ENCODE data around the gene LRRC61.

The LRRC61 gene

DNA sequence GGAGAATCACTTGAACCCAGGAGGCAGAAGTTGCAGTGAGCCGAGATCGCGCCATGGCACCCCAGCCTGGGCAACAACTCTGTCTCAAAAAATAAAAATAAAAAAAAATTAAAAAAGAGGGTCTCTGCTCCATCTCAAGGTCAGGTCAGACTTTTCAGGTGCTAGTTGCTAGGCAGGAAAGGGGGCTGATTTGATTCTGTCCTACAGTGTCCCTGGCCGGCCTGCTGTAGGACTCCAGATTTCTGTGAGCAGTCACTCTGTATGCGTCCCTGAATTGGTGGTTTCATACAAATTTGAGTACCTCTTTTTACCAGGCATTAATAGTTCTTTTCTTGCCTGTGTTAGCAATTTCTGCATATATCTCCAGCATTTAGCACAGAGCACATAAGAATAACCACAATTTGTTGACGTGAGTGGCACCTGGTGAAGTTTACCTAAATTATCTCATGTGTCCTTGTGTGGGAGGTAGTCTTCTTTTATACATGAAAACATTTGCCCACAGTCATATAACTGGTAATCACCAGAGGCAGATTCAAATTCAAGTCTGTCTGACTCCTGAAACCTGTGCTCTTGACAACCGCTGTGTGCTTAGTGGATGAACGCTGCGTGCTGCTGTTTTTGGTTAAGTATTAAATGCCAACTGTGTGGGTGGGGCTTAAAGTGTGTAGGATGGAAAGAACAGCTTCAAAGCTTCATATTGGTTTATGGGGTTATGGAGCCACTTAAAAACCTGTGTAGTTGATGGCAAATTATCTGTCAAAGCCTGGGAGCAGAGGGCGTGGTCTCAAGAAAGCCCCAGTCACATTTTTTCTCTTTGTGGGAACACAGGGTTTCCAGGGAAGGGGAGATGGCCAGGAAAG lies 52.7 kb downstream of the LRRC61 start:
- no peaks in the 10 kb centered on the region for H3K9me3 ChIP-seq
- H3K27me3 ChIP-seq = no peaks in the 10 kb centered on the region
- peak overlapping the region; percentile 92 for H3K4me2 ChIP-seq
- peak overlapping the region; percentile 33; the same call in 1 of the 2 replicates for H3K27ac ChIP-seq
- H4K20me1 ChIP-seq = peaks cover 69% of the 10 kb centered on the region
- peaks cover 51% of the 10 kb centered on the region for H3K36me3 ChIP-seq
- no peak overlapping the region for H3K4me3 ChIP-seq
- TF ChIP-seq Cebpa-rat (IDR thresholded peaks at IDR 0.05) = no peak
- peaks cover 80% of the 10 kb centered on the region for H3K4me1 ChIP-seq
- 0 out of 2 replicates have a peak overlapping the region, but pooled peaks have one; percentile 31 for H3K9ac ChIP-seq

- Histone ChIP-seq H3K9me3 (no peaks in the 10 kb centered on the region), H3K36me3 (peaks cover 44% of the 10 kb centered on the region), H3K27ac (peak overlapping the region; percentile 33; the same call in 1 of the 2 replicates), H3K4me2 (peak overlapping the region; percentile 92), H3K9ac (peak overlapping the region; percentile 31; the same call in 1 of the 2 replicates), H3K4me3 (no peak overlapping the region), H3K4me1 (peaks cover 76% of the 10 kb centered on the region), H4K20me1 (peaks cover 62% of the 10 kb centered on the region), H3K27me3 (no peaks in the 10 kb centered on the region)
- TF ChIP-seq Cebpa-rat (IDR thresholded peaks at IDR 0.05) = no peak
Measured at GRCh38 chr7:150376560-150376959, 53.4 kb downstream of the LRRC61 start.

GRCh38 chr7:150377196-150377595 lies 54.0 kb downstream of the LRRC61 start:
- Histone ChIP-seq H3K9ac (peak overlapping the region; percentile 31; the same call in 1 of the 2 replicates), H4K20me1 (peaks cover 60% of the 10 kb centered on the region)

DNA sequence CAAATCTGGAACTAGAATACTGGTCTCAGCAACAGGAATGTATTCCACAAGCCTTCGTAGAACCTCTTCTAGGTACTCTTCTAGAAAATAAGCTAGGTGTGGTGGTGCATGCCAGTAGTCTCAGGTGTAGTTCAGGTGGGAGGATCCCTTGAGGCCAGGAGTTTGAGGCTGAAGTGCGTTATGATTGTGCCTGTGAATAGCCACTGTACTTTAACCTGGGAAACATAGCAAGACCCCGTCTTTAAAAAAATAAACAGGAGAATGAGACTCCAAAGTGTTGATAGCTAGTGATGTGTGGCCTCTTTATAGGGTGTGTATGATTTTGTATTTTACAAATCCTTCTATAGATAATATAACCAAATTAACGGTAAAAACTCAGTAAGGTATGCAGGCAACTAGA lies 54.5 kb downstream of the LRRC61 start:
- H3K9ac ChIP-seq = peak overlapping the region; percentile 31; the same call in 1 of the 2 replicates

More at GRCh38 chr7:150377196-150377595, 54.0 kb downstream of the LRRC61 start:
- Histone ChIP-seq H3K4me2 (peak overlapping the region; percentile 92), H3K4me1 (peaks cover 77% of the 10 kb centered on the region), H3K9me3 (no peaks in the 10 kb centered on the region), H3K36me3 (peaks cover 38% of the 10 kb centered on the region), H3K4me3 (no peak overlapping the region), H3K27ac (peak overlapping the region; percentile 33; the same call in 1 of the 2 replicates), H3K27me3 (no peaks in the 10 kb centered on the region)
- TF ChIP-seq Cebpa-rat (IDR thresholded peaks at IDR 0.05) = no peak

GRCh38 chr7:150378115-150378852 lies 55.1 kb downstream of the LRRC61 start:
- Histone ChIP-seq H4K20me1 (peaks cover 60% of the 10 kb centered on the region), H3K4me2 (peak overlapping the region; percentile 92), H3K27me3 (no peaks in the 10 kb centered on the region), H3K9me3 (no peaks in the 10 kb centered on the region), H3K27ac (peak overlapping the region; percentile 93), H3K9ac (peak overlapping the region; percentile 93), H3K36me3 (peaks cover 36% of the 10 kb centered on the region), H3K4me1 (peaks cover 77% of the 10 kb centered on the region), H3K4me3 (peak overlapping the region; percentile 76)
- no peak for TF ChIP-seq Cebpa-rat (IDR thresholded peaks at IDR 0.05)

More for the DNA sequence above, 54.5 kb downstream of the LRRC61 start:
- Histone ChIP-seq H3K4me1 (peaks cover 77% of the 10 kb centered on the region), H3K4me2 (peak overlapping the region; percentile 92), H3K27ac (peak overlapping the region; percentile 93), H3K4me3 (no peak overlapping the region), H3K9me3 (no peaks in the 10 kb centered on the region), H3K36me3 (peaks cover 38% of the 10 kb centered on the region), H3K27me3 (no peaks in the 10 kb centered on the region), H4K20me1 (peaks cover 60% of the 10 kb centered on the region)
- no peak for TF ChIP-seq Cebpa-rat (IDR thresholded peaks at IDR 0.05)

GRCh38 chr7:150378853-150379440 lies 55.8 kb downstream of the LRRC61 start, which contains the start of gene ZNF775:
TSS of gene ZNF775 (plus strand) at chr7:150379330. CDS start at chr7:150388471, 9,141 bp downstream.
- H3K27me3 ChIP-seq = no peaks in the 10 kb centered on the region
- H4K20me1 ChIP-seq = peaks cover 60% of the 10 kb centered on the region
- H3K9me3 ChIP-seq = no peaks in the 10 kb centered on the region
- H3K4me3 ChIP-seq = peak within 1 kb of the TSS; percentile 76
- H3K27ac ChIP-seq = peak within 1 kb of the TSS; percentile 93
- no peak for TF ChIP-seq Cebpa-rat (IDR thresholded peaks at IDR 0.05)
- H3K36me3 ChIP-seq = peaks cover 31% of the 10 kb centered on the region
- H3K4me2 ChIP-seq = peak within 1 kb of the TSS; percentile 92
- H3K4me1 ChIP-seq = peaks cover 77% of the 10 kb centered on the region
- peak within 1 kb of the TSS; percentile 93 for H3K9ac ChIP-seq

DNA sequence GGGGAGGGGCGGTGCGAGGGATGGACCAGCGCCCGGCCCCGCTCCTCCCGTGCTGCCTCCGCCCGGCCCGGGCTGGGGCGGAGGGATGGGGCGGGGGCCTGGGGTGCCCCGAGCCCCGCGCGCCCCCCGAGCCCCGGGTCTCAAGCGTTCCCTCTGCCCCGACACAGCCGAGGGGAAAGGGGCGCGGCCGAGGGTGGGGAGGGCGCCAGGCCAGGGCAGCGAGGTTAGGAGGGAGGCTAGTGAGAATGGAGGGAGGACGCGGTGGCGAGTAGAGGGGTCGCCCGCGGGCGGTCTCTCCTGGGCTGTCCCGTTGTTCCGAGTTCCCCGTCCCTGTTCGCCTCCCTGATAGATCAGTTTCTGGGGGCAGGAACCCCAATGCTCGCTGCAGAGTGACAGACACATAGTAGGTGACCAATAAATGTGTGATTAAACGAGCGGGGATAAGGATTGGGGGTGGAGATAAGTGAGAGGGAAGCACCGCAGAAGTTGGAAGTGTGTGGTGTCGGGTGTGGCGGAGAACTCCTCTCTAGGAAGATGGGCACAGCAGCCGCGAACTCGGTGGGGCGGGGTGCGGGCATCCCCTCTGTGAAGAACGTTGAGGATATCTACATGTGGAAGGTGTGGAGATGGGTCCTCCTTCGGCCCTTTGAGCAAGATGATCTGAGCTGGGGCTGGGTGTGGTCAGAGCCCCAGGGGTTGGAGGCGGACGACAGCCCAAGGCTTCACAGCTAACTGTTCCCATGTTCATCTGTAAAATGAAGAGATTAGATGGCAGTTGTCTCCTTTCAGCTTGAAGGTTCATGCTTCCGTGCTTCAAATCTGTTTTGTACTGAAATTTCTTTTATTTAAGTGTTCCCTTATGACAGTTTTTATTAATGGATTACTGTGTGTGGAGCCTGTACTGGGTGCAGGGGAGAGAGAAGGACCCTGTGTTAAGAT lies 56.6 kb downstream of the LRRC61 start:
- Histone ChIP-seq H3K9me3 (no peaks in the 10 kb centered on the region), H4K20me1 (peaks cover 60% of the 10 kb centered on the region), H3K4me2 (peak overlapping the region; percentile 92), H3K4me1 (peaks cover 77% of the 10 kb centered on the region), H3K27ac (peak overlapping the region; percentile 93), H3K9ac (peak overlapping the region; percentile 93), H3K4me3 (peak overlapping the region; percentile 76), H3K27me3 (no peaks in the 10 kb centered on the region), H3K36me3 (peaks cover 25% of the 10 kb centered on the region)
- TF ChIP-seq Cebpa-rat (IDR thresholded peaks at IDR 0.05) = no peak

DNA sequence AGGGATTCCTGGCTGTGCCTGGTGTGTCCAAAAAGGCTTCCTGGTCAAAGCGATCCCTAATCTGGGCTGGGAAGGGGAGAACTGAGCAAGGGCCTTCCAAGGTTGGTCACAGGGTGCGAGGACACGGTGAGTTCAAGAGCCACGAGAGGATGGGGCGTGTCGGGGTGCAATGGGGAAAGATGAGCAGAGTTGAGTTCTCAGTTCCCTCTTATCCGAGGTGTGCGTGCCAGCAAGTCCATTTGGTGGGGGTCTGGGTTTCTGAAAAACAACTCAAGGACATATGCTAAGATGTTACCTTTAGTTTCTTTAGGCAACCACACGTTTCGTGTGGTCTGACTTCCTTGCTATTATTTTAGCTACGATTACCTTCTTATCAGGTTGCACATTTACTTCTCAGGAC lies 57.3 kb downstream of the LRRC61 start:
- H3K9ac ChIP-seq = peak overlapping the region; percentile 93

More for the DNA sequence above, 57.3 kb downstream of the LRRC61 start:
- Histone ChIP-seq H3K9me3 (no peaks in the 10 kb centered on the region), H3K4me3 (peak overlapping the region; percentile 76), H3K27ac (peak overlapping the region; percentile 93; the same call in 1 of the 2 replicates), H3K27me3 (no peaks in the 10 kb centered on the region), H3K4me1 (peaks cover 80% of the 10 kb centered on the region), H3K4me2 (peak overlapping the region; percentile 92), H3K36me3 (peaks cover 24% of the 10 kb centered on the region), H4K20me1 (peaks cover 60% of the 10 kb centered on the region)
- TF ChIP-seq Cebpa-rat (IDR thresholded peaks at IDR 0.05) = no peak
